GM18870 (cell line): Measurements from ENCODE around the gene SYTL3.
"Not testable (repeated sequence)": the region's sequence is repeated elsewhere in the genome, so short reads cannot be mapped to it uniquely, and the experiment has no call there.

Experiments used
- ATAC-seq: cut with Tn5 transposase; IDR thresholded peaks from one replicate; pipeline ENCODE4 v1.9.1; 2021; ENCODE audit warnings: moderate library complexity; ENCODE audit not compliant: unreplicated experiment

Gene SYTL3

GRCh38 chr6:158621694-158622544 lies 27.9 kb upstream of the SYTL3 start:
- no peak for ATAC-seq

DNA sequence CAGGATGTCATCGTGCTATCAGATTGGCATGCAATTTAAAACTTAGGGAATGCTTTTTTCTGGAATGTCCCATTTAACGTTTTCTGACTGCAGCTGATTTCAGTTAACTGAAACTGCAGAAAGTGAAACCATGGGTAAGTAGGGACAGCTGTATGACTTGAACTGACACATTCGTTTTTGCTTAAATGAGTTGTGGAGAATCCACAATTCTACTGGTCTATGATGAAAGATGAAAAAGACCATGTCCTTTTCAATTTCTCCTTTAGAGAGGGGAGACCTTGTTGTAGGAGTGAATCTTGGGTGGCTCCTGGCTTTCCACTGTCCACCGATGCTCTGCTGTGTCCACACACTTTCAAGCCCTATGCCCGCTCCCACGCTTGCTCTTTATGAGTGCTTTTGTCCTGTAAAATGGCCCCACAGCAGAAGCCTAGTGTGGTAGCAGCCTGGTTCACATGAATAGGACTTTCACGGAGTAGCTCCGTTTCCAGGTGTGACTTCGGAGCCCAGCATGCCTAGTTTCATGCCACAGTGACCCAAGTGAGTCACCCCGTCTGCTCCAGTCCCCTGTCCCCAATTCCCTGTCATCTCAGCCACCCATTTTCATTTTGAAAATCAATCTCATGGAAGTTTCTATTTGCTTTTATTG lies 27.2 kb upstream of the SYTL3 start:
- no peak for ATAC-seq

- ATAC-seq, result no peak
Observed at GRCh38 chr6:158624684-158625682, 24.9 kb upstream of the SYTL3 start.

- no peak for ATAC-seq
Observed at GRCh38 chr6:158625881-158626305, 24.0 kb upstream of the SYTL3 start.

- no peak for ATAC-seq
Observed at GRCh38 chr6:158626360-158627167, 23.3 kb upstream of the SYTL3 start.

GRCh38 chr6:158627168-158627939 lies 22.5 kb upstream of the SYTL3 start:
- no peak for ATAC-seq

DNA sequence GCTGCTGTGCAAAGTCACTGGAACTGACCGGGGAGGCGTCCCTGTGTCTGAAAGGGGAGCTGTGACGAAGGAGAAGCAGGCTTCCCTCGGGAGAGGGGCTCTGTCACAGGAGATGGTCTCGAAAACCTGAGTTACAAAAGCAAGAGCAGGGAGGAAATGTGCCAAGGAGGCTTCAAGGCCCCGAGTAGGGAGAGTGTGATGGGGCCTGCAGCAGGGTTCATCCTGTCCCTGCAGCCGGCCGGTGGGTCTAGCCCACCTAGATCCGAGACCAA lies 22.0 kb upstream of the SYTL3 start:
- ATAC-seq, result no peak

DNA sequence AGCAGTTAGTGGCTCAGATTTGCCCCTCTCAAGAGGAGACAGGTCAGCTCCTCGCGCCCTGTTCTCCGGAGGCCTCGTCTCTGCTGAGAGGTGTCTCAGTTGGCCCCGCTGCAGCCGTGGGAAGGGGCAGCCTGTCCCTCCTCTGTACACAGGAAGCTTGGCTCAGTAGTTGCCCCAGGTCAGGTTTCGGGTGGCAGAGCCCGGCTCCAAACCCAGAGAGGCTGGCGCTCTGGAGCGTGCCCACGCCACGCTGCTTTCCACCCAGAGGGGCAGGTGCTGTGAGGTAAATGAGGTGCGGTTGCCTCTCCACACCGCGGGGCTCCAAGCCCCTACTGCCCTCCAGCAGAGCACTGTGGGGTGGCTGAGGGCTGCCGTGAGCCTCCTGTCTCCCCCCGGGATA lies 21.3 kb upstream of the SYTL3 start:
- ATAC-seq, result no peak

GRCh38 chr6:158629367-158630221 lies 20.3 kb upstream of the SYTL3 start:
- no peak for ATAC-seq

DNA sequence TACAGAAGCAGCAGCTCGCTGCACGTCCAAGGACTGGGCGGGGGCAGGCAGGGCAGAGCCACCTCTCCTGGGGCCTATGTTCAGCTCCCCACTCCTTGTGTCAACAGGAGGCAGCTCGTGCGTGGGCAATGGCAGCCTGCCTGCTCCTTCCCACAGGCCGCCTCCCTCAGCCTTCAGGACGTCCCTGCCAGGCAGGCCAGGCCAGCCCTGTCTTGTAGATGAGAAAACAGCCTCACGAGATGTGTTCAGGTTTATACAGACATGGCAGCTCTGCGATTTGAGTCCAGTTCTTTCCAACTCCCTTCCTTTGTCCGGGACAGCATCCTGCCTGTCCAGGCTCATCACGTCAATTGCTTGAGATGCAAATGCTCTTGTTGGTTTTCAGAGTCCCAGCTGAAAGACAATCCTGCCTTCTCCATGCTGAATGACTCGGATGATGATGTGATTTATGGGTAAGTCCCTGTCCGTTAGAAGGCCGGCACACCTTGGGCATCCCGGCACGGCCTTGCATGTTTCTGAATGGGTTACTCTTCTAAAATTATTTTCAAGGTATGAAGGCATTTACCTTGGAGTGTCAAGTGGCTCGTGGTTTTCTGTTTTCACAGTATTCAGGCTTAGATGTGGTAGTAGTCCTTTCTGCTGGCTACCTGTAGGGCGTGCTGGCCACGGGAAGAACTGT lies 18.8 kb upstream of the SYTL3 start:
- ATAC-seq, result no peak

DNA sequence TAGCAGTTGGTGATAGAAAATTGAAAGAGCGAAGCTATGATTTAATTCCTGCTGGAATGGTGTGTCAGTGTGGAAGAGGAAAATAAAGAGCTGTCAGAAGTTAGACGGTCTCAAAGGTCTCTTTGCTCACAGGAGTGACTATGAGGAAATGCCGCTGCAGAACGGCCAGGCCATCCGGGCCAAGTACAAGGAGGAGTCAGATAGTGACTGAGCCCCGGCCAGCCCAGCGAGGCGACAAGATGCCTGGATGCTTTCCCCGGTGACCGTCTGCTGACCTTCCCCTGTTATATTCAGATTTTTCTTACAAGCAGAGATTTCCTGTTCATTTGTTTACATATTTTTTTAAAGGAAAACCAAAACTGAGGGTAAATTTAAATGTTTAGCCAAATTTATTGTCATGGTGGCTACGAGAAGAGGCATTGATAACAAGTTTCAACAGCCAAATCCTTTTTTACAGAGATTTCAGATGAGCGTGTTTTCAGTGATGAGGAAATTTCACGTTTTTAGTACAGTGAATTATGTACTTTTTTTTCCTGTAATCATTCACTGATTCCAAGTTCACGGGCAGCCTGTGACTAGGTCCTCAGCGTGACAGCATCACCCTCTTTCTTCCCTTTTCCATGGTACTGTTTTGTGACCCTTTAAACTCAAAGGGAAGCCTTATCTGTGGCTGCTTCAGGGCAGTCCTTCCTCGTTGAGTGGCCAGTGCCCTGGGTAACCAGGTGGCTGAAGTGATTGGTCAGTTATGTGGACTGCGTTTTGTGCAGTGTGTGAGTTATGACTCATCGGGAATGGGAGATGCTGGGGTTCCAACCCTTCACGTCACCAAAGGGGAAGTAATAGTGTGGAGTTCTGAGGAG lies 17.9 kb upstream of the SYTL3 start:
- no peak for ATAC-seq

- ATAC-seq, result not testable (repeated sequence)
Observed at GRCh38 chr6:158632538-158633119, 17.2 kb upstream of the SYTL3 start.

DNA sequence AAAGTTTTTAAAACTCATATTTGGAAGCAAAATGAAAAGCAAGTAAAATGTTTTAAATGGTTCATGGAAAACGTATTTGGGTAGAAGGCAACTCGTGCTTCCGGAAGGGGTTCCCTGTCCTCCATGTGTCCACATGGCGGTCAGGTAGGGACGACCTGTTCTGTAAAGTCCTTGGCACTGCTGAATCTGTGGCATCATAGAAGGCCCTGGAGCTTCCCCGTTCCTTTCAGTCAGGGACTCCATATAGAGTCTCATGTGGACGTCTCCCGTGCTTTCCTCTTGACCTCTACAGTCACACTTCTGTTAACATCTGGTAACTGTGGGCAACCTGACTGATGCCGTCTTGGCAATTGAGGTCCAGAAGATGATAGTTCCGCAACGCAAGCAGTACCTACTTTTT lies 16.7 kb upstream of the SYTL3 start:
- no peak for ATAC-seq

- ATAC-seq, result no peak
Observed at GRCh38 chr6:158634695-158635426, 15.0 kb upstream of the SYTL3 start.

DNA sequence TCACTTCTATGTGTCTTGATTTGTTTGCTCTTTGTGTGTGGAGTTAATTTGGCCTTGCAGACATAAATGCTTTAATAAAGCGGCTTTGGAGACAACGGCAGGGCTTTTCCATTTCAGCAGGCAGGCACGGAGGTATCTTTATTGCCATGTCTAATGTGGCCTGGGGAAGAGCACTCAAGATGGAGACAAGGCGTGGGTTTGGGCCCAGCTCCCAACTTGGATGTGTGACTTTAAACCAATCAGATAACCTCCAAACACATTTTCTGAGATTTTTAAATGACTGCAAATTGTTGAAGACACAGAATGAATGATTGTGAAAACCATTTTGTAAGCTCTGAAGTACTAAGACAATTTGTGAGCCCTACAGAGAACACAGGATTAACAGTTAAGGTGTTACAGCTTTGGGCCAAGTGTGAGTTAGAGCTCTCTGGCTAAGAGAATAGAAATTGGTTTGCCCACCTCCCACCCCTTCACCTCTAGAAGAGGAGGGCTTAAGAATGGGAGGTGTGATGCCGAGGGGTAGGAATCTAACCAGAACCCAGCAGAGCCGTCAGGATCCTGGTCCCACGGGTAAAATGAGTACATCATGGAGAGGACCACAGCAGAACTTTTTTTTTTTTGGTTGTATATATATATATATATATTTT lies 14.3 kb upstream of the SYTL3 start:
- no peak for ATAC-seq

DNA sequence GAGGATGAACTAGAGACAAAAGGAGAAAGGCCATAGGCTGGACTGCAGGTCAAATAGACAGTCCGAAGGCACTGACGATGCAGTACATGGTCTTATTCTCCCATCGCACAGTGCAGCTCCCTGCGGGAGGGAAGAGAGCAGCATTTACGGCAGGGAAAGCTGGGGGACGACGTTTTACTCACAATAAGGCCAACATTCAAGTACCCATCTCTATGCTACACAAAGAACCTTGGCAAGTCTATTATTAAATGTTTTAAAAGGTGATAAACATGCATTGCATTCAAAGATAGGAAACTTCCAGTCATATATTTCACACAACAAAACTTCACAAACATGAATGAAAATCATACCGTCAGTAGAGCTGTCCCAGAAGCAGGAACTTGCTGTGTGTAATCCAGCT lies 13.1 kb upstream of the SYTL3 start:
- ATAC-seq, result no peak
